SK-N-SH (cell line): ENCODE data around the gene PYGM. TPM values are rescaled to one million over a fixed set of nuclear protein-coding genes. Genes with fewer than 3 reads are reported as not detected.

Experiments
- CTCF ChIA-PET: fragments of 300-600, 350-600 bp; formaldehyde crosslinking; extraction: SDS; loops from one replicate; lab custom pipeline; 2021; lab: Yijun Ruan, JAX
- POLR2A ChIA-PET: fragments of 350-600 bp; sonication (Branson Sonifier 250); formaldehyde crosslinking; extraction: SDS; loops from one replicate; lab custom pipeline; 2020; ENCODE audit warnings: antibody characterized with exemption, inconsistent platforms; lab: Yijun Ruan, JAX
- DNase-seq: peaks from one replicate; pipeline ENCODE4 v3.0.0; 2012
- H2AFZ ChIP-seq: fragments of 200-600 bp; sonication (generic); 2 replicates; pipeline ENCODE4 v1.8.1; 2016; ENCODE audit warnings: antibody characterized with exemption, mild to moderate bottlenecking, low read depth
- H3F3A ChIP-seq: fragments of 200-600 bp; sonication (generic); replicated peaks from 2 replicates; pipeline ENCODE3; 2016; ENCODE audit warnings: antibody characterized with exemption, mild to moderate bottlenecking; ENCODE audit not compliant: insufficient read depth
- H3K27ac ChIP-seq, 2 experiments: fragments of 200-500 bp in 1 of 2; fragments of 200-600 bp in 1 of 2; sonication (Bioruptor generic) in 1 of 2; sonication (generic), shearing (Covaris generic) in 1 of 2; 2 replicates each; pipeline versions ENCODE4 v1.5.1 to v1.6.1; 2014 to 2016; ENCODE audit warnings: low read depth in 2 of 2, inconsistent platforms in 1 of 2, low read length in 1 of 2, mild to moderate bottlenecking in 1 of 2, mixed read lengths in 1 of 2
- H3K27me3 ChIP-seq: fragments of 200-600 bp; sonication (generic), shearing (Covaris generic); 2 replicates; pipeline ENCODE4 v1.6.1; 2016; ENCODE audit warnings: mixed run types; ENCODE audit not compliant: insufficient read depth
- H3K36me3 ChIP-seq, 2 experiments: fragments of 200-500 bp in 1 of 2; fragments of 200-600 bp in 1 of 2; sonication (Bioruptor generic) in 1 of 2; sonication (generic) in 1 of 2; replicated peaks in 1 of 2; 2 replicates each; pipeline versions ENCODE3 to v1.5.1; 2014 to 2016; ENCODE audit warnings: low read length in 1 of 2, mild to moderate bottlenecking in 1 of 2; ENCODE audit not compliant: insufficient read depth in 2 of 2, control insufficient read depth in 1 of 2
- H3K4me1 ChIP-seq, 2 experiments: fragments of 200-500 bp in 1 of 2; fragments of 200-600 bp in 1 of 2; sonication (Bioruptor generic) in 1 of 2; sonication (generic), shearing (Covaris generic) in 1 of 2; 2 replicates each; pipeline versions ENCODE4 v1.5.1 to v1.6.1; 2014 to 2016; ENCODE audit warnings: low read depth in 1 of 2, low read length in 1 of 2, mixed run types in 1 of 2; ENCODE audit not compliant: insufficient read depth in 2 of 2, control insufficient read depth in 1 of 2
- H3K4me2 ChIP-seq: fragments of 200-600 bp; sonication (generic), shearing (Covaris generic); 2 replicates; pipeline ENCODE4 v1.6.1; 2017; ENCODE audit warnings: mixed run types
- H3K4me3 ChIP-seq, 2 experiments: fragments of 200-500 bp in 1 of 2; fragments of 200-600 bp in 1 of 2; sonication (Bioruptor generic) in 1 of 2; sonication (generic), shearing (Covaris generic) in 1 of 2; 2 replicates each; pipeline versions ENCODE4 v1.5.1 to v1.8.1; 2014 to 2016; ENCODE audit warnings: low read depth in 2 of 2, inconsistent platforms in 1 of 2, low read length in 1 of 2, mild to moderate bottlenecking in 1 of 2, mixed read lengths in 1 of 2, moderate library complexity in 1 of 2
- H3K79me2 ChIP-seq: fragments of 200-600 bp; sonication (generic); 2 replicates; pipeline ENCODE4 v1.8.1; 2017; ENCODE audit warnings: mild to moderate bottlenecking; ENCODE audit not compliant: insufficient read depth
- H3K9ac ChIP-seq: fragments of 200-600 bp; sonication (generic); 2 replicates; pipeline ENCODE4 v1.6.1; 2017; ENCODE audit warnings: mixed run types
- H3K9me2 ChIP-seq: fragments of 200-600 bp; sonication (generic); 2 replicates; pipeline ENCODE4 v1.6.1; 2017; ENCODE audit warnings: mixed run types
- H3K9me3 ChIP-seq: fragments of 200-600 bp; sonication (generic); 2 replicates; pipeline ENCODE4 v1.6.1; 2017; ENCODE audit warnings: mixed run types, mild to moderate bottlenecking, moderate library complexity
- H4K20me1 ChIP-seq: fragments of 200-600 bp; sonication (generic); 2 replicates; pipeline ENCODE4 v1.6.1; 2017; ENCODE audit warnings: mild to moderate bottlenecking, mixed run types; ENCODE audit not compliant: insufficient read depth
- CTCF ChIP-seq: fragments of 200-600 bp; sonication (generic); IDR thresholded peaks from 2 replicates; pipeline ENCODE4 v1.6.1; 2017; ENCODE audit warnings: antibody characterized with exemption, mild to moderate bottlenecking, moderate library complexity
- ELF1 ChIP-seq: IDR thresholded peaks from 2 replicates; pipeline ENCODE4 v1.4.0; 2012
- EP300 ChIP-seq, 2 experiments: IDR thresholded peaks; 2 replicates each; pipeline versions ENCODE4 v1.4.0 to v1.6.1; 2012; ENCODE audit warnings: borderline replicate concordance in 1 of 2, low read depth in 1 of 2, low read length in 1 of 2
- GATA2 ChIP-seq: sonication (generic); formaldehyde crosslinking; IDR thresholded peaks from 2 replicates; pipeline ENCODE4 v1.5.0; 2020; ENCODE audit warnings: mild to moderate bottlenecking, missing genetic modification reagents
- JUND ChIP-seq: IDR thresholded peaks from 2 replicates; pipeline ENCODE4 v1.4.0; 2012
- MAX ChIP-seq: IDR thresholded peaks from 2 replicates; pipeline ENCODE4 v1.4.0; 2012; ENCODE audit warnings: low read depth
- NFIC ChIP-seq: IDR thresholded peaks from 2 replicates; pipeline ENCODE4 v1.4.0; 2012; ENCODE audit warnings: borderline replicate concordance
- PBX3 ChIP-seq: IDR thresholded peaks from 2 replicates; pipeline ENCODE4; 2012
- RCOR1 ChIP-seq: fragments of 150-350 bp; IDR thresholded peaks from 2 replicates; pipeline ENCODE4 v1.6.1; 2017; ENCODE audit warnings: antibody characterized with exemption, low read length
- TCF12 ChIP-seq: IDR thresholded peaks from 2 replicates; pipeline ENCODE4 v1.4.0; 2012
- YY1 ChIP-seq: IDR thresholded peaks from 2 replicates; pipeline ENCODE4 v1.4.0; 2012; ENCODE audit warnings: low read depth, mild to moderate bottlenecking
- WGBS: methylation state at CpG from one replicate; pipeline ENCODE4 v1.1.6; 2017; ENCODE audit warnings: low lambda C conversion rate; 5-methylcytosine and 5-hydroxymethylcytosine counted together
- polyA plus RNA-seq, 3 experiments: library from polyadenylated mRNA; depleted of rRNA; stranded (reverse); fragments of >200 nt; gene quantifications; 2 replicates each; pipeline ENCODE4 v1.2.3, GENCODE V29; 2012
- TF ChIP-seq, protein P1 (sequence below): fragments of 150-350 bp; IDR thresholded peaks from 2 replicates; pipeline ENCODE4 v1.6.1; 2016; ENCODE audit warnings: mild to moderate bottlenecking, low read depth, low read length

Gene PYGM
- polyA plus RNA-seq, 1 of the 3 experiments (the other 2 are of a cell fraction) = 0.08 TPM

DNA sequence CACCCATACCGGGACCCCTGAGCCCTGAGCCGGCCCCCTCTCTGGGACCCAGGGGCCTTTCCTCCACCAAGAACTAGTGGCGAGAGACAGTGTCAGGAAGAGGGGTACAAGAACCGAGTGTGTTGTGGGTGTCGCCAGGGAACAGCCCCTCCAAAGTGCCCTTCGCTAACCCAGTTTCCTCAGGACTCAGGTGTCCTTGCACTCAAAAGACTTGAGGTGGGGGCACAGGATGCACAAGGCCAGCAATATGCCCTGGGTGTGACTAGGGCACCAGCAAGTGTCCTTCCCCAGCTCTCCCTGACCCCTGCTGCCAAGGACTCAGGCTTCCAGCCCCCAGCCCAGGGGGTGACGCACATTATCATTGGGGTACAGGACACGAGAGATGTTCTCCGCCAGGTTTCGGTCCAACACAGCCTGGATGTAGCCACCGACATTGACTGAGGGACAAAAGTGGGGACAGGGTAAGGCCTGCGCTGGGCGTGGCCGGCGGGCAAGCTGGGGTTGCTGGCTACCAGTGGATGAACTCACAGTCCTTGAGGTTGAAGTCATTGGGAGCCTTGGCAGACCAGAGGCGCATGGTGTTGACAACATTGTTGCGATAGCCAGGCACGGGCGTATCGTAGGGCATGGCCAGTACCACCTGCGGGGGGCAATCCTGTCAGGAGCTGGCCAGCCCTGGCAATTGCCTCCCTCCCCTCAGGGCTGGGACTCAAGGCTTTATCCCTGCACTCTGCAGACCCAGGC, 4.7 kb downstream of the PYGM start:
- POLR2A ChIA-PET = no interaction called here

More for the DNA sequence above, 4.7 kb downstream of the PYGM start:
- 92% methylated on average over 19 of the region's 21 CpGs for WGBS
- no peak overlapping the region for H2AFZ ChIP-seq
- no peak overlapping the region for H3K9ac ChIP-seq
- H3K9me2 ChIP-seq = no peaks in the 10 kb centered on the region
- H3K4me2 ChIP-seq = no peak overlapping the region
- H3K9me3 ChIP-seq = no peaks in the 10 kb centered on the region
- H3K36me3 ChIP-seq = no peaks in the 10 kb centered on the region
- CTCF ChIA-PET = interaction anchor here (0.6 to 2.8 kb wide), 4 partner anchors 11 to 13 kb away, joined by 3 to 10 read pairs (median 4); partner anchors contain the start of gene RASGRP2
- H3K27ac ChIP-seq = no peak overlapping the region
- H3K4me3 ChIP-seq = no peak overlapping the region
- DNase-seq = no peak
- H4K20me1 ChIP-seq = no peaks in the 10 kb centered on the region
- peaks cover 0 to 6% of the 10 kb centered on the region in 2 experiments; a peak in 1 of 4 replicates for H3K4me1 ChIP-seq
- peaks cover 4% of the 10 kb centered on the region for H3F3A ChIP-seq
- TF ChIP-seq CTCF (no peak), ELF1 (no peak), MAX (no peak), YY1 (no peak), TCF12 (no peak), JUND (no peak), RCOR1 (no peak), GATA2 (CRISPR knock-in tag) (no peak), EP300 (IDR thresholded peaks at IDR 0.05; ENCODE audit: borderline replicate concordance in 1 of 2, low read depth in 1 of 2, low read length in 1 of 2) (no peak), PBX3 (no peak), NFIC (no peak)
- TF ChIP-seq, protein P1, sequence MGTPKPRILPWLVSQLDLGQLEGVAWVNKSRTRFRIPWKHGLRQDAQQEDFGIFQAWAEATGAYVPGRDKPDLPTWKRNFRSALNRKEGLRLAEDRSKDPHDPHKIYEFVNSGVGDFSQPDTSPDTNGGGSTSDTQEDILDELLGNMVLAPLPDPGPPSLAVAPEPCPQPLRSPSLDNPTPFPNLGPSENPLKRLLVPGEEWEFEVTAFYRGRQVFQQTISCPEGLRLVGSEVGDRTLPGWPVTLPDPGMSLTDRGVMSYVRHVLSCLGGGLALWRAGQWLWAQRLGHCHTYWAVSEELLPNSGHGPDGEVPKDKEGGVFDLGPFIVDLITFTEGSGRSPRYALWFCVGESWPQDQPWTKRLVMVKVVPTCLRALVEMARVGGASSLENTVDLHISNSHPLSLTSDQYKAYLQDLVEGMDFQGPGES = no peak
- TF ChIP-seq, all 33 proteins: peak for 0
- Histone ChIP-seq H3K79me2 (no peaks in the 10 kb centered on the region), H3K27me3 (no peaks in the 10 kb centered on the region)
